SU-DHL-6 (cell line): ENCODE data around the gene HOXC5.

Source experiments
- H2AFZ ChIP-seq: fragments of 200-600 bp; sonication (generic); 2 replicates; pipeline ENCODE4 v1.6.1; 2014; ENCODE audit warnings: low read depth, mild to moderate bottlenecking, moderate library complexity, mixed read lengths, antibody characterized with exemption, low read length; ENCODE audit not compliant: severe bottlenecking
- H3F3A ChIP-seq: fragments of 200-600 bp; shearing (Covaris generic); 2 replicates; pipeline ENCODE4 v1.6.0; 2016; ENCODE audit warnings: antibody characterized with exemption, mild to moderate bottlenecking; ENCODE audit not compliant: insufficient read depth
- H3K27ac ChIP-seq: fragments of 200-600 bp; sonication (generic); 2 replicates; pipeline ENCODE4 v1.5.1; 2016; ENCODE audit warnings: low read depth, mild to moderate bottlenecking, low read length, moderate library complexity, mixed read lengths
- H3K27me3 ChIP-seq: fragments of 200-600 bp; sonication (generic), shearing (Covaris generic); 2 replicates; pipeline ENCODE4 v1.6.0; 2014; ENCODE audit warnings: mild to moderate bottlenecking, low read length
- H3K36me3 ChIP-seq: fragments of 200-600 bp; sonication (generic); 2 replicates; pipeline ENCODE4 v1.6.1; 2014; ENCODE audit warnings: mild to moderate bottlenecking, low read length, mixed read lengths
- H3K4me2 ChIP-seq: fragments of 300-600, 200-600 bp; shearing (Covaris generic), sonication (generic); 2 replicates; pipeline ENCODE4 v1.6.0; 2014; ENCODE audit warnings: low read length, low read depth, mild to moderate bottlenecking; ENCODE audit not compliant: poor library complexity, severe bottlenecking
- H3K4me3 ChIP-seq: fragments of 200-600 bp; sonication (generic); 2 replicates; pipeline ENCODE4 v1.5.1; 2014; ENCODE audit warnings: antibody characterized with exemption, low read length, mild to moderate bottlenecking, mixed read lengths; ENCODE audit not compliant: insufficient read depth, poor library complexity, severe bottlenecking
- H3K79me2 ChIP-seq: fragments of 200-600 bp; sonication (generic); 2 replicates; pipeline ENCODE4 v1.6.1; 2014; ENCODE audit warnings: mild to moderate bottlenecking, low read length, moderate library complexity; ENCODE audit not compliant: insufficient read depth
- H3K9ac ChIP-seq: fragments of 200-600 bp; sonication (generic); 2 replicates; pipeline ENCODE4 v1.7.0; 2014; ENCODE audit warnings: mild to moderate bottlenecking, low read length
- H3K9me2 ChIP-seq: fragments of 200-600 bp; sonication (generic); replicated peaks from 2 replicates; pipeline ENCODE4 v1.6.1; 2014; ENCODE audit warnings: low read length; ENCODE audit not compliant: insufficient read depth
- H3K9me3 ChIP-seq: fragments of 200-600 bp; sonication (generic); 2 replicates; pipeline ENCODE4 v1.6.1; 2014; ENCODE audit warnings: low read length, mixed read lengths; ENCODE audit not compliant: insufficient read depth
- H4K20me1 ChIP-seq: fragments of 200-600 bp; sonication (generic); 2 replicates; pipeline ENCODE4 v1.6.1; 2014; ENCODE audit warnings: low read depth, mild to moderate bottlenecking, antibody characterized with exemption, low read length, moderate library complexity, mixed read lengths
- EZH2phosphoT487 ChIP-seq: fragments of 200-600 bp; sonication (generic), shearing (Covaris generic); conservative IDR thresholded peaks from 2 replicates; pipeline ENCODE4 v1.6.1; 2018; ENCODE audit warnings: mild to moderate bottlenecking, antibody characterized with exemption, low read length, moderate library complexity, mixed read lengths
- TF ChIP-seq, protein P1 (sequence below): fragments of 200-600 bp; sonication (generic); IDR thresholded peaks from one replicate; pipeline ENCODE4 v1.5.1; 2017; ENCODE audit warnings: antibody characterized with exemption, mild to moderate bottlenecking, low read length, moderate library complexity; ENCODE audit not compliant: insufficient read depth, poor library complexity, severe bottlenecking

Gene HOXC5

DNA sequence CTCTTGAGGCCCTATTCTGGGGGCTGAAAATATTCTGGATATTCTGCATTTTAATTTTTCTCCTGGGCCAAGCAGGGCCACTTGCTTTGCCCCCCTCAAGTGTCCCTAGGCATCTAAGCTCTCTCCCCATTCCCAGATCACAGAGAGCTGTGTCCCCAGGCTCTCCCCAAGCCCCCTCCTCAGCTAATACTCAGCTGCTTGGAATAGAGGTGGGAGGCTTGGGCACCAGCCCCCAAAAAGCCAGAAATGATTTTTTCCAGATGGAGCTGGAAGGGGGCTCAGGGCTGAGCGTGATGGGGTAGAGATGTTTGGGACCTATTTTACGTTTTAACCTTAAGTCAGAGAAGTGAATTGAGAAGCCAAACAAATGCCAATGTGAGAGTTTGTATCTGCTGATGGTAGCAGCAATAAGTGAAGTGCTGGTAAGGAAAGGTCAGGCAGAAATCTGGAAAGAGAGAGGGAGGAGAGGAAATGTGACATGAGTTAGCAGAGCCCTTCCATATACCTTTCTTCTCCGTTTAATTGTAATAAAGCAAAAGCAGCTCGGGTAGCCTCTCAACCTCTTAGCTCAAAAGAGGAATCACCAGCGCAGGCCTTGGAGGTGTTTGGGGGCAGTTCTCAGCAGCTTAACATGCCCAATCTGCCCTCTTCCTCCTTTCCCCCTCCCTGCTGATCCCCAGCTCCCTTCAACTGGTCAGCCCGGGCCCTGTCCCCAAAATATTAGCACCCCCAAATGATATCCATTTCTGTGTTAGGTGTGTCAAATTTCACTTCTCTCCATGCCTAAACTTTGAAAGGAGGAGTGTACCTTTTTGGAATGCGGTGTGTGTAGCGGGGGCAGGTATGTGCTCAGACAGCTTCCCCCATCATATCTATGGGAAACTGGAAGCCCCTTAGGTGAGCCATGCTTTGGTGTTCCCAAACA, 9.6 kb upstream of the HOXC5 start:
- H3K4me2 ChIP-seq = no peak overlapping the region
- no peak overlapping the region for H2AFZ ChIP-seq
- H3K9me3 ChIP-seq = no peaks in the 10 kb centered on the region
- H3K9ac ChIP-seq = no peak overlapping the region
- no peaks in the 10 kb centered on the region for H3K27me3 ChIP-seq
- no peaks in the 10 kb centered on the region for H3K36me3 ChIP-seq
- H3K9me2 ChIP-seq = no peaks in the 10 kb centered on the region
- no peaks in the 10 kb centered on the region for H3K79me2 ChIP-seq
- H3F3A ChIP-seq = no peaks in the 10 kb centered on the region
- no peak overlapping the region for H3K27ac ChIP-seq
- no peaks in the 10 kb centered on the region for H4K20me1 ChIP-seq
- H3K4me3 ChIP-seq = no peak overlapping the region
- TF ChIP-seq, protein P1, sequence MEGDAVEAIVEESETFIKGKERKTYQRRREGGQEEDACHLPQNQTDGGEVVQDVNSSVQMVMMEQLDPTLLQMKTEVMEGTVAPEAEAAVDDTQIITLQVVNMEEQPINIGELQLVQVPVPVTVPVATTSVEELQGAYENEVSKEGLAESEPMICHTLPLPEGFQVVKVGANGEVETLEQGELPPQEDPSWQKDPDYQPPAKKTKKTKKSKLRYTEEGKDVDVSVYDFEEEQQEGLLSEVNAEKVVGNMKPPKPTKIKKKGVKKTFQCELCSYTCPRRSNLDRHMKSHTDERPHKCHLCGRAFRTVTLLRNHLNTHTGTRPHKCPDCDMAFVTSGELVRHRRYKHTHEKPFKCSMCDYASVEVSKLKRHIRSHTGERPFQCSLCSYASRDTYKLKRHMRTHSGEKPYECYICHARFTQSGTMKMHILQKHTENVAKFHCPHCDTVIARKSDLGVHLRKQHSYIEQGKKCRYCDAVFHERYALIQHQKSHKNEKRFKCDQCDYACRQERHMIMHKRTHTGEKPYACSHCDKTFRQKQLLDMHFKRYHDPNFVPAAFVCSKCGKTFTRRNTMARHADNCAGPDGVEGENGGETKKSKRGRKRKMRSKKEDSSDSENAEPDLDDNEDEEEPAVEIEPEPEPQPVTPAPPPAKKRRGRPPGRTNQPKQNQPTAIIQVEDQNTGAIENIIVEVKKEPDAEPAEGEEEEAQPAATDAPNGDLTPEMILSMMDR = no peak

DNA sequence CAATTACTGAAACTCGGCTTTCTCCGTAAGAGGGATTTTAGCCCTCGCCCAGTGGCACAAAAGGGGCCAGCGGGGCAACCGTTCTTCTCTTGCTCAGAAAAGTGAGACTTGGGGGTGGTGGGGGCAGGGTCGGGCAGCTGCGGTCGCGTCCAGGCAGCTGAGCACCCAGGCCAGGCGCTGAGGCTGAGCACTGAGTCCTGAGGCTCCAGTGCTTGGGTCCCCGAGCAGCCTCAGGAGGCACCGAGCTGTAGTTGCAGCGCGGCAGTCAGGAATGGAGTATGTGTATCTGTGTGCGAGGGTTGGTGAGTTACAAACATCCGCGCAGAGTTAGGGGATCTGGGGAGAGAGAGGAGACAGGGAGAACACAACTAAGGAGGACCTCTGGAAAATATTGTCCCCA, 8.7 kb upstream of the HOXC5 start:
- H3F3A ChIP-seq = no peaks in the 10 kb centered on the region
- H3K27me3 ChIP-seq = no peaks in the 10 kb centered on the region
- H3K4me2 ChIP-seq = no peak overlapping the region
- no peak overlapping the region for H3K4me3 ChIP-seq
- no peaks in the 10 kb centered on the region for H3K9me3 ChIP-seq
- no peaks in the 10 kb centered on the region for H3K9me2 ChIP-seq
- no peaks in the 10 kb centered on the region for H3K79me2 ChIP-seq
- no peaks in the 10 kb centered on the region for H3K36me3 ChIP-seq
- no peak overlapping the region for H3K27ac ChIP-seq
- H4K20me1 ChIP-seq = no peaks in the 10 kb centered on the region
- H3K9ac ChIP-seq = no peak overlapping the region
- no peak overlapping the region for H2AFZ ChIP-seq
- TF ChIP-seq EZH2phosphoT487 = no peak
- TF ChIP-seq, protein P1 = no peak

DNA sequence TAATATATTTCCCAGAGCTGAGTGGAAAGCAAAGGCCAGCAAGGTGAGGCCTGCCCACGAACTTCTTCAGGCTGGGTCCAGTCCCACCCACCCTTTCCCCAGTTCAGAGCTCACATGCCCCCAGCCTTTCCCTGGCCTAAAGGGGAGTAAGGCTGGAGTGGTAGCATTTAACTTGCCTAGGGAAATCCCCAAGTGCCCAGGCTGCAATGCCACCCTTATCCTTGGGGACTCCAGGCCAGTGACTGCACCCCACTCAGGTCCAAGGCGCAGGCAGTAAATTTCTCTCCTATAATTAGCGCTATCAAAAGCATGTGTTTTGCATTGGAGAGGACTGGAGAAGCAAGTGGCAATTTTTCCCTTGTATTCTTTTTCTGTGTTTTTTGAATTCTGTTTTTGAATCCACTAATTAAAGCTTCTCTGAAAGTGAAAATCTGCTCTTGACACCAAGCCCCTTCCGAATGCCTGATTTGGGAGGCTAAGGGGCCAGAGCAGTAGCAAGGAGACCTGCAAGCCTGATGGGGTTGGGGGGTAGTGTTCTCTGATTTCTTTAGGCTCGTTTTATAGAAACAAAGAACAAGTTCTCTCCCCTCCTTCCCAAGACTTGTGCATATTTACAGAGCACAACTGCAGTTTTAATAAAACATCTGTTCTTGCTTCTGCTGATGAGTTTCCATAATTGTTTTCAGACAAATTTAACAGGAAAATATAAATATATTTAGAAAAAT, 8.1 kb upstream of the HOXC5 start:
- no peak overlapping the region for H3K4me3 ChIP-seq
- H3K9me3 ChIP-seq = no peaks in the 10 kb centered on the region
- no peak overlapping the region for H3K4me2 ChIP-seq
- no peaks in the 10 kb centered on the region for H3K36me3 ChIP-seq
- TF ChIP-seq, protein P1 = no peak
- TF ChIP-seq EZH2phosphoT487 = no peak
- H3K9me2 ChIP-seq = no peaks in the 10 kb centered on the region
- no peak overlapping the region for H2AFZ ChIP-seq
- no peak overlapping the region for H3K9ac ChIP-seq
- no peaks in the 10 kb centered on the region for H4K20me1 ChIP-seq
- no peak overlapping the region for H3K27ac ChIP-seq
- no peaks in the 10 kb centered on the region for H3F3A ChIP-seq
- H3K27me3 ChIP-seq = no peaks in the 10 kb centered on the region
- H3K79me2 ChIP-seq = no peaks in the 10 kb centered on the region
